ENCODE measurements around the gene RETREG1.

DNA sequence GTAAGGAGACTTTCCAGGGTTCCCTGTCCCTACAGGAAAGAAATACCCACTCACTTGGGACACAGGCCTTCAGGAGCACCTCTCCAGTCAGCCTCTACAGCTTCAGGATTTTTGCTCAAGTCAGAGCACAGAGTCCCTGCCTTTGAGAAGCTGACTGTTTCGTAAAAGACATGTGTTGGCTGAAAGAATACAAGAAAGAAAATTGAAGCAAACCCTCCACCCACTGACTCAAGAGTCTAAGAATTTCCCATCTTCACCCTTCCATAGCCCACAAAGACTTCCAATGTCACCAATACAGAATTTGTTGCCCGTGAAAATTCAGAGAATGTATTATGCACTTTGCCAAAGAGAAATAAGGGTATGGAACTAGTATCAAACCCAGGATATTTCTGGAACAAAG is 98.2 kb downstream of the RETREG1 start:
- TF ChIP-seq, protein P1, sequence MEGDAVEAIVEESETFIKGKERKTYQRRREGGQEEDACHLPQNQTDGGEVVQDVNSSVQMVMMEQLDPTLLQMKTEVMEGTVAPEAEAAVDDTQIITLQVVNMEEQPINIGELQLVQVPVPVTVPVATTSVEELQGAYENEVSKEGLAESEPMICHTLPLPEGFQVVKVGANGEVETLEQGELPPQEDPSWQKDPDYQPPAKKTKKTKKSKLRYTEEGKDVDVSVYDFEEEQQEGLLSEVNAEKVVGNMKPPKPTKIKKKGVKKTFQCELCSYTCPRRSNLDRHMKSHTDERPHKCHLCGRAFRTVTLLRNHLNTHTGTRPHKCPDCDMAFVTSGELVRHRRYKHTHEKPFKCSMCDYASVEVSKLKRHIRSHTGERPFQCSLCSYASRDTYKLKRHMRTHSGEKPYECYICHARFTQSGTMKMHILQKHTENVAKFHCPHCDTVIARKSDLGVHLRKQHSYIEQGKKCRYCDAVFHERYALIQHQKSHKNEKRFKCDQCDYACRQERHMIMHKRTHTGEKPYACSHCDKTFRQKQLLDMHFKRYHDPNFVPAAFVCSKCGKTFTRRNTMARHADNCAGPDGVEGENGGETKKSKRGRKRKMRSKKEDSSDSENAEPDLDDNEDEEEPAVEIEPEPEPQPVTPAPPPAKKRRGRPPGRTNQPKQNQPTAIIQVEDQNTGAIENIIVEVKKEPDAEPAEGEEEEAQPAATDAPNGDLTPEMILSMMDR (IDR thresholded peaks at IDR 0.05) = no peak
- TF ChIP-seq POLR2A (IDR thresholded peaks at IDR 0.05) = no peak

Data from heart left ventricle (tissue), 13 donors.